ENCODE measurements around the gene PPWD1. TPM values are rescaled to one million over a fixed set of nuclear protein-coding genes. Genes with fewer than 3 reads are reported as not detected.
"Not testable (repeated sequence)": the region's sequence is repeated elsewhere in the genome, so short reads cannot be mapped to it uniquely, and the experiment has no call there.

The PPWD1 gene
- total RNA-seq, result 29.9 and 44.7 TPM in 2 replicates

DNA sequence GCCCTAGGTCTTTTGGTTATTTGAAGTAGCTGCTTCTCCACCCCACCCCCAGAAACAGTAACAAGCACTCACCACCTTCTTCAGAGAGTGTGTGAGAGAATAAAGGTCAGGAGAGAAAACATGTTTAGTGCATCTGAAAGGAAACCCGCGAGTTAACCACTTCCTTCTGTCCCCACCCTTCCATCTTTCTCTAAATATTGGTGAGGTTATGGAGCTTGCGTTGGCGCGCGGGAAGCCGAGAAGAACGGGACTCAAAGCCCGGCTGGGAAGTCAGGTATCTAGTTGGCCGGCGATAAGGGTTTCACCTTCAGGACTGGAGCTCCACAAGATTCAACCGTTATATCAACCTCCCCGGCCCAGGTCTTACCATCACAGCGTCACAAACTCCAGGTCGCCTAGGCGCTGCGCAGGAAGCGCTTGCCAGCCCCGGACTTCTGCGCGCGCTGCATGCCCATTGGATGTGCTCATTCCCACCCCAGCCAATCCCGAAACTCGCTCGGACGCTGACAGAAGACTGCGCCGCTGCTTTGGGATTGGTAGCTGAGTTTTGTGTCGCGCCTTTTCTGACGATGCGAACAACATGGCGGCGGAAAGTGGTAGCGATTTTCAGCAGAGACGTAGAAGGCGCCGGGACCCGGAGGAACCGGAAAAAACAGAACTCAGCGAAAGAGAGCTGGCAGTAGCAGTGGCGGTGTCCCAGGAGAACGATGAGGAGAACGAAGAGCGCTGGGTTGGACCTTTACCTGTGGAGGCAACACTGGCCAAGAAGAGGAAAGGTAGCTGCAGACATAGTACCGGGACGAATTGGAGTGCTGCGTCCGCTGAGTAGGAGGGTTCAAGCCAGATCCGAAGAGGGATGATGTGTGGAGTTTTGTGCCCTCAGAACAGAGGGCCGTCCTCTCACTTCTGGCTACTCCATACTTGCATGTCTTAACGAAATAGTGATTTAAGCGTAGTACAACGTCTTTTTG lies at the start of gene PPWD1, which contains the start of gene CENPK:
PPWD1 (plus strand) TSS at position 566 of the 971 bp plus-strand sequence; CDS start at position 581, 15 bp downstream.
CENPK (minus strand) TSS at position 438 of the 971 bp plus-strand sequence. CDS start 8,261 bp downstream, outside the sequence.
- DNase-seq (ENCODE audit: low read depth, low spot score), result peak; percentile 87

DNA sequence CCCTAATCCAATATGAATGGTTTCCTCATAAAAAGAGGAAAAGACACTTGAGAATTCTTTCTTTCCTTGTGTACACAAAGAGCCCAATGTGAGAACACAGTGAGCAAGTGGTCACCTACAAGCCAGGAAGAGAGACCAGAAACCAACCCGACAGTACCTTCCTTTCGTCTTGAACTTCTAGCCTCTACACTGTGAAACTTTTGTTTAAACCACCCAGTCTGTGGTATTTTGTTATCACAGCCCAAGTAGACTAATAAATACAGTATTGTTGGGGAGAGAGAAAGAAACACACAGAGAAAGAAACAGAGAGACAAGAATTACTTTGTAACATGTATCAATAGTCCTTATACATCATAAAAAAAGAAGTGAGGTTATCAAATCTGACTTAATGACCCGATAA lies 37.4 kb upstream of the PPWD1 start:
- DNase-seq (ENCODE audit: low read depth, low spot score), result no peak

DNA sequence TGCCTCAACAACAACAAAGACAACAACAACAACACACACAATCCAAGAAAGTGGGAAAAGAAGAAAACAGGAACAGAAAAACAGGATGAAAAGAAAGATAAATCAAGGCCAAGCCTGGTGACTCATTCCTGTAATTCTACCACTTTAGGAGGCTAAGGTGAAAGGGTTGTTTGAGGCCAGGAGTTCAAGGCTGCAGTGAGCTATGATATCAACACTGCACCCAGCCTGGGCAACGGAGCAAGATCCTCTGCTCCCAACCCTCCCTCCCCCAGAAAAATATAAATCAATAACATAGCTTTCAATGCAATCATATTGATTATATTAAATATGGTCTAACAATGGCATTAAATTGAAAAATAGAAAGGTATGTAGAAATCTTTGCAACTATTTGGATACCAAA lies 32.2 kb upstream of the PPWD1 start:
- no peak for DNase-seq (ENCODE audit: low read depth, low spot score)

DNA sequence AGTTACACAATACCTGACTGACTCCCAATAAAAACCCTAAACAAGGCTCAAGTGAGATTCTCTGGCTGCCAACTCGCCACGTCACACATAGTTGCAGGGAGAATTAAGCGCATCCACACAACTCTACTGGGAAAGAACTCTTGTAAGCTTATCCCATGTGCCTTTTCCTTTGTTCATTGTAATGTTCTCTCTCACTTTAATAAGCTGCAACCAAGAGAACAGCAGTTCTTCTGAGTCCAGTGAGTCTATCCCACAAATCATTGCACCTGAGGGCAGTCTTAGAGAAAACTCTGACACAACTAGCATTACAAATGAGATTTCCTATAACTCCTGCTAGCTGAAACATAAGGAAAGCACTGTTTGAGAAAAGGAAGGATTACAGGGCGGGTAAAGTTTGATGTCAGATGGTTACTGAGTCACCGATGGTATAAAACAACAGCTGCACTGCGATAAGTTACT lies 27.5 kb upstream of the PPWD1 start:
- DNase-seq (ENCODE audit: low read depth, low spot score), result no peak

DNA sequence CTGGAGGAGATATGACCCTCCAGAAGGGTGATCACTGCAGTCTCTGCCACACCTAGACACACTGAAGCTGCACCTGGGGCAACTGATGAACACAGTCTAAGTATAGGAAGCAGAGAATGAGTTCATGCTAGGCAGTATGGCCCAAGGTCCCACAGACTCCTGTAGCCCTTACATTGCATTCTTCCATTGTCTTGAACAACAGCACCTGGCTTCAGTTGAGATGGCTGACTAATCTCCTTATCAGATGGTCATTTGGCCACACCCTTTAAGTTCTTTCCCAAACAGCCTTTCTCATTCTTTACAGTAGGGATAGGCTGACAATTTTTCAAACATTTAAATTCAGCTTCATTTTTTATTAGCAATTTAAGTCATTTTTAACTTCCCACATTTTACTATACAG lies 23.3 kb upstream of the PPWD1 start:
- DNase-seq (ENCODE audit: low read depth, low spot score), result no peak

DNA sequence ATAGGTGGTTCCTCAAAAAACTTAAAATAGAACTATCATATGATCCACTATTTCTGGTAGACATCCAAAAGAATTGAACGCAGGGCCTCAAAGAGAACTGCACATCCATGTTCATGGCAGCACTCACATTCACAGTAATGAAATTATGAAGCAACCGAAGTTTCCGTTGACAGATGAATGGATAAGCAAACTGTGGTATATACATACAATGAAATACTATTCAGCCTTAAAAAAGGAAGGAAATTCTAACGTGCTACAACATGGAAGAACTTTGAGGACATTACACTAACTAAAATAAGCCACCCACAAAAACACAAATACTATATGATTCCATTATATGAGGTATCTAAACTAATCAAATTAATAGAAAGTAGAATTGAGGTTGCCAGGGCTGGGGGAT lies 18.6 kb upstream of the PPWD1 start:
- no peak for DNase-seq (ENCODE audit: low read depth, low spot score)

DNA sequence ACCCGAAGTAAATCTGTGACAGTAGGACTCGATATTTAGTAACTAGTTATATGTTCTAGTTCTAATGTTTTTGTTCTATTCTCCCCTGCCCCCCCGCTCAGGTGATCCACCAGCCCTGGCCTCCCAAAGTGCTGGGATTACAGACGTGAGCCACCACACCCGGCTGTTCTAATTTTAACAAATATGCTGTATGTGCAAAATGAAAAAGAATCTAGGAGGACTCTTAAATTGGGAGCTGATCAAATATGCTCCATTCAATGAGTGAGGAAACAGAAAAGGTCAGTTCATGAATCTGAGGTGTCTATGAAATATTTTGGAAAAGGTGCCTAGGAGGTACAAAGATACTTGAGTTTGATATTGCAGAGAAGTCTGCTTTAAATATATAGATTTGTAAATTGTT lies 17.0 kb upstream of the PPWD1 start:
- no peak for DNase-seq (ENCODE audit: low read depth, low spot score)

DNA sequence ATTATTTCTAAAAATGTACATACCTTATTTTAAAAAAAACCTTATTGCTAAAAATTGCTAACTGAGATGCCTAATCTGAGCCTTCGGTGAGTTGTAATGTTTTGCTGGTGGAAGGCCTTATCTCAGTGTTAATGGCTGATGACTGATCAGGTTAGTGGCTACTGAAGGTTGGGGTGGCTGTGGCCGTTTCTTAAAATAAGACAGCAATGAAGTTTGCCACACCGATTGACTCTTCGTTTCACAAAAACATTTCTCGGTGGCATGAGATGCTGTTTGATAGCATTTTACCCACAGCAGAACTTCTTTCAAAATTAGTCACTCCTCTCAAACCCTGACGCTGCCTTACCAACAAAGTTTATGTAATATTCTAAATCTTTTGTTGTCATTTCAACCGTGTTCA lies 14.8 kb upstream of the PPWD1 start:
- DNase-seq (ENCODE audit: low read depth, low spot score), result no peak

DNA sequence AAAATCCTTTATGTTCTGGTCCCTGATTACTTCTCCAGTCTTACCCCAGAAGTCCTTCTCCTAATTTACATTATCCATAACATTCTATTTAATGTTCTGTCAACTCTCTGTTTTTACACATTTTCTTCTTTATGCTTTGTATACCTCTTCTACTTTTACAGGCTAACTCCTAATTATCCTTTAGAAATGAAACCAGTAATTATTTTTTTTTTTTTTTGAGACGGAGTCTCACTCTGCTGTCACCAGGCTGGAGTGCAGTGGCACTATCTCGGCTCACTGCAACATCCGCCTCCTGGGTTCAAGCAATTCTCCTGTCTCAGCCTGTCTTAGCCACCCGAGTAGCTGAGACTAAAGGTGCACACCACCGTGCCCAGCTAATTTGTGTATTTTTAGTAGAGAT lies 9.2 kb upstream of the PPWD1 start:
- no peak for DNase-seq (ENCODE audit: low read depth, low spot score)

DNA sequence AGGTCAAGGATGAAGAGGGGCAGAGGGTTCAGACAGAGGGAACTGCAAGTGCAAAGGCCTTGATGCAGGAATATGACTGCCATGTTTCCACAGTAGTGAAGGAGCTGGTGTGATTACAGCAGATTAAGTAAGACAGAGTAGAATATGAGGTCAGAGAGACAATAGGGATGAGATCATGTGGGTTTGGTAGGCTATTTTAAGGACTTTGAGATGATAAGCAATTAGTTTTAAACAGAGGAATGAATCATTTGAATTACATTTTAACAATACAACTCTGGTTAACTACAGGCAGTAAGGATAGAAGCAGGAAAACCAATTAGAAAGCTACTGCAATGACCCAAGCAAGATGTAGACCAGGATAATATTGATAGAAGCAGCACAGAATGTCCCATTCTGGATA lies 7.8 kb upstream of the PPWD1 start:
- DNase-seq (ENCODE audit: low read depth, low spot score), result no peak

DNA sequence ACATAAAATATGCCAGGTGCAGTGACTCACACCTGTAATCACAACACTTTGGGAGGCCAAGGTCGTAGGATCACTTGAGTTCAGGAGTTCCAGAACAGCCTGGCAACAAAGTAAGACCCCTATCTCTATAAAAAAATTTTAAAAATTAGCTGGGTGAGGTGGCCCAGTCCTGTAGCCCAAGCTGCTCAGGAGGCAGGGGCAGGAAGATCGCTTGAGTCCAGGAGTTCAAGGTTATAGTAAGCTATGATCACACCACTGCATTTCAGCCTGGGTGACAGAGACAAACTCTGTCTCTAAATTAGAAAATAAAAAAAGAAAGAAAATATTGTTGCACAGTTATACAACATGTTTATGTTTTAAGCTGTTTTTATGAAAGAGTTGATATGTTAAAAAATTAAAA lies 6.9 kb upstream of the PPWD1 start:
- DNase-seq (ENCODE audit: low read depth, low spot score), result no peak

DNA sequence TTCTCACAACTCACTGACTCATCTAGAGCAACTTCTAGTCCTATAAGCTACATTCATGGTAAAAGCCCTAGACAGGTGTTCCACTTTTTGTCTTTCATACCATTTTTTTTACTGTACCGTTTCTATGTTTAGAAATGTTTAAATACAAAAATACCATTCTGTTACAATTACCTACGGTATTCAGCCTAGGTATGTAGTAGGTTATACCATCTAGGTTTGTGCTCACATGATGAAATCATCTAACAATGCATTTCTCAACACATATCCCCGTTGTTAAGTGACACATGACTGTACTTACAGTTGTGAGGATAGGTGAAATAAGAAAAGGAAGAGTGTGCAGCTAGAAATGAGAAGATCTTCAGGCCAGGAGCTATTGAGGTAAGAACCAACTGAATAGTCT lies 6.4 kb upstream of the PPWD1 start:
- DNase-seq (ENCODE audit: low read depth, low spot score), result no peak

DNA sequence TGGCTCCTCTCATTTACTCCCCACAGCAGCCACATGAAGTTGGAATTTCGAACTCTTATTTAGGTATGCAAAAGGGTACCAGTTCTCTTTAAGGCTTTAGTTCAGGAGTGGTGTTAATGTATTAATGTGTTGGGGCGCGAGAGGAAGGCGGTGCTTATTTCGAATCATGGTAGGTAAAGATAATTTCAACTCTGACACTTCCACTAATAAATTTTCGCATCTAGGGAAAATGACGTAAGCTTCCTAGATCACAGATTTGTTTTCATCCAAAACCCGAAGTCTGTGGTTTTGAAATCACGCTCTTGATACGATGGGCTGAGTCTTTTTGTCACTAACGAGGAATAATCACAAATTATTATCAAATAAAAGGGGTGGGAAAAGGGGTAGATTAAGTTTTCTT lies 681 bp downstream of the PPWD1 start:
- no peak for DNase-seq (ENCODE audit: low read depth, low spot score)

DNA sequence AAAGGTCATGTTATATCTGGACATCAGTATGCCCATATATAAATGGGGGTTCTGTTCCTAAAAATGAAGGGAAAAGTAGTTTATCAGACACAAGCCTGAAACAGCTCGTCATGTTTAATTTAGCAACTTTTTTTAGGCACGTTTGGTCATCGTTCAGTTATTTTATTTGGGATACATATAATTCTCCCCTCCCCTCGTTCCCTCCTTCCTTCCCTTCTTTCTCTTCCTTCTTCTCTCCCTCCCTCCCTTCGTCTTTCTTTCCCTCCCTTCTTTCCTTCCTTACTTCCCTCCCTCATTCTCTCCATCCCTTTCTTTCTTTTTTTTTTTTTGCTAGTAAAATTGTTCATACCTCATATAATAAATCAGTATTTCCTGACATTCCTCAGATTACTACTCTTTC lies 3.4 kb downstream of the PPWD1 start:
- no peak for DNase-seq (ENCODE audit: low read depth, low spot score)

DNA sequence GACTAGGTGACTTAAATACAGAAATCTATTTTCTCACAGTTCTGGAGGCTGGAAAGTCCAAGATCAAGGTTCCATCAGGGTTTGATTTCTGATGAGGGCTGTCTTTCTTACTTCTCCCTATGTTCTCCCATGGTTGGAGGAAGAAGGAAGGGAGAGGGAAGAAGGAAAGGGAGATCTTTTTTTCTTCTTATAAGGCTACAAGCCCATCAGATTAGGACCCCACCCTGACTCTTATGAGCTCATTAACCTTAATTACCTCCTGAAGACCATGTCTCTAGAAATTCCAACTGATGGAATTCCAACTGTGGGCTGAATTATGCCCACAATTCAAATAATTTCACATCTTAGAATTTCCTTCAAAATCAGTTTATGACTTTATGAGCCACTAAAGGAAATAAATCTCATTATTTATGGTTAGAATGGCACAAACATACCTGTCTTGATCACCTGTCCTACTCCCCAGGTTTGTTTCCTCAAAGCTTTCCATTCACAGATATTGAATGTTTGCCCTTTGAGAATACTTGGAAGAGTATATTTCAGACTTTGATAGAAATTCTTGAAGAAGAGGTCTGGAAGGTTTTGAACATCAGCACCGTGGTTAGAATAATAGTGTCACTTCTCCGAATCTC lies 7.6 kb downstream of the PPWD1 start:
- DNase-seq (ENCODE audit: low read depth, low spot score), result no peak

DNA sequence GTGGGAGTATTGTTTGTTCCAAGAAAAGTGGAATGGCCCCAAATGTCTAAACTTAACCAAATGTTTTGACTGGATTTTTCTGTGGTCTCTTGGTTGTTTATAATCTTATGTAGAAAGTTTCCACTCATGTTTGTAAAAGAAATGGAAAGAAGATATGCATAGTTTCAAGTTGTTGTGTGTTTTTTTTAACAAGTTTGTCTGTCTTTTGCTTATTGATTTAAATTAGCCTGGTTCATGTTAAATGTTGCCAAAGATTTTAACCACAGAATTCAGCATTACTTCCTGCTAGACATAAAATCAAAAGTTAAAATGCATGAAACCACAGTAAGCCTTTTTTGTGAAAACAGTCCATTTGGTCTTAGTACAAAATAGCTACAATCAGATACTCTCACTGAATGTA lies 14.0 kb downstream of the PPWD1 start:
- no peak for DNase-seq (ENCODE audit: low read depth, low spot score)

DNA sequence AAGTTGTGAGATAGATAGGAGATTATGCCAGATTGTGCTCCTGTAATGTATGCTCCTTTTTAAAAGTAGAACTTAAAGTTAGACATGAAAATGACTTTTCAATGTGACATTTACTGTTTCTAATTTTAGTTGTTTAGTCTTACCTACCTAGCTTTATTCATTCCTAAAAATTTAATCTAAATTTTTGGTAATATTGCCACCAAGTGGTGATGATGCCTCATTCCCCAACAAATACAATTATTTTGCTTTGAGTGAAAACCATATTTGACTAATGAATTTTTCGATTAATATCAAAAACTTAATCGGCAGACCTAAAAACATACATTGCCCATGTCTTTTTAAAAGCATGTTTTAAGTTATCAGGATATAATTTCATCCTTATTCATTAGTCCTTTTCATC lies 25.6 kb downstream of the PPWD1 start:
- no peak for DNase-seq (ENCODE audit: low read depth, low spot score)

DNA sequence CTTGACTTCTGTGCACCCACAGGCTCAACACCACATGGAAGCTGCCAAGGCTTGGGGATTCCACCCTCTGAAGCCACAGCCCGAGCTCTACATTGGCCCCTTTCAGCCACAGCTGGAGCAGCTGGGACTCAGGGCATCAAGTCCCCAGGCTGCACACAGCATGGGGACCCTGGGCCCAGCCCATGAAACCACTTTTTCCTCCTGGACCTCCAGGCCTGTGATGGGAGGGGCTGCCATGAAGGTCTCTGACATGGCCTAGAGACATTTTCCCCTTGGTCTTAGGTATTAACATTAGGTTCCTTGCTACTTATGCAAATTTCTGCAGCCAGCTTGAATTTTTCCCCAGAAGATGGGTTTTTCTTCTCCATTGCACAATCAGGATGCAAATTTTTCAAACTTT lies 38.7 kb downstream of the PPWD1 start:
- not testable (repeated sequence) for DNase-seq (ENCODE audit: low read depth, low spot score)

DNA sequence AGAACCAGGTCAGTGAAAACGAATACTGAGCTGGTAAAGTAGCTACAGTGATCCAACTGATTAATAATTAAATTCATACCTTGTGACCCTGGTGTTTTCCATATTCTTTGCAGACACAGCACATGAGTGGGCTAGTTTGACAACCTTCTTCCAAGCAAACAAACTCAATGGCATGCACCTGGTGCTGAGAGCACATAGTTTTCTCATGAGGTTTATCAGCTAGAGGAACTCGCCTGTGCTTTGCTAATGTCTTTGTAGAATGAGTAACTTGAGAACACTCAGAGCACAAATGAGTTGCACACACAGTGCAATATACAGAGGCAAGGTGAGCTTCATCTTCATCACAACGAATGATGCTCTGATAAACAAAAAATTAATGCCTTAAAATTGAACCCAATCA lies 48.4 kb downstream of the PPWD1 start:
- DNase-seq (ENCODE audit: low read depth, low spot score), result no peak

DNA sequence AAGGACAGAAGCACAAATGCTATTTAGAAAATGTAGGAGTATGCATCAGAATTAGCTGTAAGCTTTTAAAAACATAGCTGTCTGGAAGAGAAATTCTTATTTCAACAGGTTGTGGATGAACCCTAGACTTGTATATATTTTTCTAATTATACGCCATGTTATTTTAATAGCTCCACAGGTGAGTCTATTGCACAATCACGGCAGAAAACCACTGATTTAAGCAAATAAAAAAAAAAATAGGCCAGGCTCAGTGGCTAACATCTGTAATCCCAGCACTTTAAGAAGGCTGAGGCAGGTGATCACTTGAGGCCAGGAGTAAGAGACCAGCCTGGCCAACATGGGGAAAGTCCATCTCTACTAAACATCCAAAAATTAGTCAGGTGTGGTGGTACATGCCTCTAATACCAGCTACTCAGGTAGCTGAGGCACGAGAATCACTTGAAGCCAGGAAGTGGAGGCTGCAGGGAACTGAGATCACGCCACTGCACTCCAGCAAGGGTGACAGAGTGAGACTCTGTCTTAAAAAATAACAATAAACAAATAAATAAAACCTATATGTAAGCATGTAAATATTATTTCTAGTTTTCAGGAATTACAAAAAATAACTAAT lies 49.3 kb downstream of the PPWD1 start:
- no peak for DNase-seq (ENCODE audit: low read depth, low spot score)

DNA sequence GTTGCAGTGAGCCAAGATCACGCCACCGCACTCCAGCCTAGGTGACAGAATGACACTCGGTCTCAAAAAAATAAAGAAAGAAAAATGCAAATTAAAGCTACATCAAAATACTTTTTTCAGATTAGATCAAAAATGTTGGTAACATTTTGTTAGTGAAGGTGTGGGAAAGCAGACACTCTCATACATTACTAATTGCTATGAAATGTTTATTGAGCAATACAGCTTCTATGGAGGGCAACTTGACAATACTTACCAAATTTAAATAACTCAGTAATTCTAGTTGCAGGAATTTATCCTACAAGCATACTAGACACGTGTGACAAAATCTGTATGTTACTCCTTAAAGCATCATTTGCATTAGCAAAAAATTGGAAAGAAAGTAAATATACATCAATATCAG lies 56.9 kb downstream of the PPWD1 start:
- no peak for DNase-seq (ENCODE audit: low read depth, low spot score)

DNA sequence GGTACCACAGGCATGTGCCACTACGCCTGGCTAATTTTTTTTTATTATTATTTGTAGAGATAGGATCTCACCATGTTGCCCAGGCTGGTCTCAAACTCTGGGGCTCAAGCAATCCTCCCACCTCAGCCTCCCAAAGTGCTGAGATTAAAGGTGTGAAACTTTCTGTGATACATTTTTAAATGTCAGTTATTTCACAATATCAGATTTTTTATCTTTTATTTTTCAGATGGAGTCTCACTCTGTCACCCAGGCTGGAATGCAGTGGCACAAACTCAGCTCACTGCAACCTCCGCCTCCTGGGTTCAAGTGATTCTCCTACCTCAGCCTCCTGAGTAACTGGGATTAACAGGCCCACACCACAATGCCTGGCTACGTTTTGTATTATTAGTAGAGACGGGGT lies 58.9 kb downstream of the PPWD1 start:
- not testable (repeated sequence) for DNase-seq (ENCODE audit: low read depth, low spot score)
